Neuronal stem cell (in vitro differentiated cells): ENCODE data around the gene LCE1E.

Experiments used
- DNase-seq: peaks from one replicate; pipeline ENCODE4 v3.0.0-alpha.2; 2013; ENCODE audit warnings: low spot score
- H2AFZ ChIP-seq: one replicate; pipeline ENCODE4 v1.6.1; 2013; ENCODE audit warnings: mild to moderate bottlenecking, low read length, inconsistent platforms
- H2AK5ac ChIP-seq: 2 replicates; pipeline ENCODE4 v1.6.1; 2013; ENCODE audit warnings: low read depth, mild to moderate bottlenecking, inconsistent platforms, low read length, moderate library complexity, mixed read lengths
- H2BK120ac ChIP-seq: 2 replicates; pipeline ENCODE4 v1.6.1; 2013; ENCODE audit warnings: low read depth, mild to moderate bottlenecking, inconsistent platforms, low read length, moderate library complexity, mixed read lengths
- H2BK12ac ChIP-seq: one replicate; pipeline ENCODE4 v1.6.1; 2013; ENCODE audit warnings: low read length, inconsistent platforms
- H2BK15ac ChIP-seq: 2 replicates; pipeline ENCODE4 v1.6.1; 2013; ENCODE audit warnings: mild to moderate bottlenecking, low read length, inconsistent platforms, mixed read lengths
- H2BK5ac ChIP-seq: one replicate; pipeline ENCODE4 v1.6.1; 2013; ENCODE audit warnings: inconsistent platforms, mild to moderate bottlenecking, low read length, moderate library complexity
- H3K14ac ChIP-seq: one replicate; pipeline ENCODE4 v1.6.1; 2013; ENCODE audit warnings: low read length, inconsistent platforms
- H3K18ac ChIP-seq: 2 replicates; pipeline ENCODE4 v1.6.1; 2013; ENCODE audit warnings: low read length, inconsistent platforms
- H3K23ac ChIP-seq: 2 replicates; pipeline ENCODE4 v1.6.1; 2013; ENCODE audit warnings: low read depth, mild to moderate bottlenecking, mixed read lengths, low read length, inconsistent platforms; ENCODE audit not compliant: poor library complexity
- H3K27ac ChIP-seq: replicated peaks from 3 replicates; pipeline ENCODE4 v1.5.1; 2013; ENCODE audit warnings: low read length, inconsistent platforms
- H3K27me3 ChIP-seq, 3 experiments: 2 replicates each; pipeline ENCODE4 v1.6.1; 2013; ENCODE audit warnings: low read length in 3 of 3, mild to moderate bottlenecking in 2 of 3, inconsistent platforms in 1 of 3, low read depth in 1 of 3, mixed read lengths in 1 of 3, moderate library complexity in 1 of 3; ENCODE audit not compliant: control insufficient read depth in 3 of 3, insufficient read depth in 3 of 3
- H3K36me3 ChIP-seq, 2 donors: replicated peaks in 1 of 2; 2 replicates each; pipeline ENCODE4 v1.6.1; 2013; ENCODE audit warnings: low read length in 2 of 2; ENCODE audit not compliant: control insufficient read depth in 2 of 2, insufficient read depth in 2 of 2
- H3K4ac ChIP-seq: 2 replicates; pipeline ENCODE4 v1.6.1; 2013; ENCODE audit warnings: inconsistent platforms, mild to moderate bottlenecking, low read length, moderate library complexity
- H3K4me1 ChIP-seq, 2 donors: 1 replicate in 1 of 2; 2 replicates in 1 of 2; pipeline ENCODE4 v1.6.1; 2013; ENCODE audit warnings: low read length in 2 of 2, low read depth in 1 of 2; ENCODE audit not compliant: control insufficient read depth in 2 of 2, insufficient read depth in 1 of 2
- H3K4me2 ChIP-seq: one replicate; pipeline ENCODE4 v1.6.1; 2013; ENCODE audit warnings: mild to moderate bottlenecking, low read length, inconsistent platforms; ENCODE audit not compliant: insufficient read depth, poor library complexity, severe bottlenecking
- H3K4me3 ChIP-seq, 2 donors: 2 replicates each; pipeline ENCODE4 v1.5.1; 2013; ENCODE audit warnings: low read length in 2 of 2, mild to moderate bottlenecking in 2 of 2, inconsistent platforms in 1 of 2, moderate library complexity in 1 of 2
- H3K79me1 ChIP-seq: one replicate; pipeline ENCODE4 v1.6.1; 2013; ENCODE audit warnings: low read depth, mild to moderate bottlenecking, inconsistent platforms, low read length, moderate library complexity
- H3K9ac ChIP-seq: one replicate; pipeline ENCODE4 v1.6.1; 2013; ENCODE audit warnings: mild to moderate bottlenecking, low read depth, low read length, inconsistent platforms; ENCODE audit not compliant: poor library complexity
- H3K9me3 ChIP-seq, 2 donors: replicated peaks in 1 of 2; 2 replicates each; pipeline versions ENCODE3 to v1.6.1; 2013; ENCODE audit warnings: low read length in 2 of 2, mild to moderate bottlenecking in 2 of 2, inconsistent platforms in 1 of 2, low read depth in 1 of 2, mixed read lengths in 1 of 2, moderate library complexity in 1 of 2; ENCODE audit not compliant: control insufficient read depth in 2 of 2, insufficient read depth in 1 of 2
- H4K8ac ChIP-seq: one replicate; pipeline ENCODE4 v1.6.1; 2013; ENCODE audit warnings: low read depth, mild to moderate bottlenecking, inconsistent platforms, low read length, moderate library complexity
- H4K91ac ChIP-seq: one replicate; pipeline ENCODE4 v1.6.1; 2013; ENCODE audit warnings: low read length, low read depth, mild to moderate bottlenecking, inconsistent platforms; ENCODE audit not compliant: poor library complexity
- WGBS, 2 donors: extraction: QIAGEN DNeasy Blood & Tissue Kit; methylation state at CpG; one replicate each; pipeline ENCODE4 v1.1.7; 2013; ENCODE audit warnings: missing lambda C conversion rate in 2 of 2, mixed read lengths in 1 of 2; ENCODE audit not compliant: insufficient read length in 2 of 2, insufficient replicate concordance in 1 of 2; ENCODE audit errors: extremely low coverage in 2 of 2; 5-methylcytosine and 5-hydroxymethylcytosine counted together

Gene LCE1E

GRCh38 chr1:152752225-152752624, 33.8 kb upstream of the LCE1E start:
- Histone ChIP-seq H2BK12ac (no peak overlapping the region), H2AFZ (no peak overlapping the region), H2BK5ac (no peak overlapping the region), H3K4me3 (no peak overlapping the region), H3K79me1 (no peaks in the 10 kb centered on the region), H4K91ac (no peak overlapping the region), H3K18ac (no peak overlapping the region), H3K27me3 (no peaks in the 10 kb centered on the region), H3K27ac (no peak overlapping the region), H4K8ac (no peak overlapping the region), H3K14ac (no peak overlapping the region), H2AK5ac (no peak overlapping the region), H3K4me2 (no peak overlapping the region), H2BK15ac (no peak overlapping the region), H3K23ac (no peak overlapping the region), H3K4ac (no peak overlapping the region), H3K4me1 (no peaks in the 10 kb centered on the region), H3K9me3 (peaks cover 0 to 14% of the 10 kb centered on the region in 2 donors), H3K36me3 (no peaks in the 10 kb centered on the region), H2BK120ac (no peak overlapping the region), H3K9ac (no peak overlapping the region)
- DNase-seq, result no peak
- no CpG with 5 or more reads among the region's 1 CpG for WGBS, 2 donors

- Histone ChIP-seq H3K79me1 (no peaks in the 10 kb centered on the region), H3K27ac (no peak overlapping the region), H3K4ac (no peak overlapping the region), H3K23ac (no peak overlapping the region), H3K36me3 (no peaks in the 10 kb centered on the region), H4K8ac (no peak overlapping the region), H2AK5ac (no peak overlapping the region), H3K9ac (no peak overlapping the region), H3K18ac (no peak overlapping the region), H4K91ac (no peak overlapping the region), H3K4me3 (no peak overlapping the region), H2AFZ (no peak overlapping the region), H2BK120ac (no peak overlapping the region), H2BK5ac (no peak overlapping the region), H3K4me2 (no peak overlapping the region), H3K4me1 (no peaks in the 10 kb centered on the region), H3K9me3 (peaks cover 0 to 22% of the 10 kb centered on the region in 2 donors), H2BK12ac (no peak overlapping the region), H3K27me3 (no peaks in the 10 kb centered on the region), H2BK15ac (no peak overlapping the region), H3K14ac (no peak overlapping the region)
- DNase-seq, result no peak
- WGBS, 2 donors, result no CpG with 5 or more reads among the region's 1 CpG
These were observed 32.5 kb upstream of the LCE1E start for GRCh38 chr1:152753586-152753985.

DNA sequence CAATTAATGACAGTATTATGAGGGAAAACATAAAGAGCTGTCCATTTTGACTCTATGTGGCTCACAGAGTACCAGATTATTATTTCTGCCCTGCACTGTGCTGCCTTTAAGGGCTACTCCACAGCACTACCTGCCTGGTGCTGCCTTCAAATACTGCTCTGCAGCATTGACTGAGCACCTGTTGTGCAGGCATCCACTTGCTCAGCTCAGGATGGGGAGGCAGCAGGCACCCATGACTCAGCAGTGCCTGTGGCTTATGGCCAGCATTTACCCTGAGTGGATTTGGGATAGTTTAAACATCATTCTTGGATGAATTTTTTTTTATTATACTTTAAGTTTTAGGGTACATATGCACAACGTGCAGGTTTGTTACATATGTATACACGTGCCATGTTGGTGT, 29.2 kb upstream of the LCE1E start:
- no peak overlapping the region for H3K18ac ChIP-seq
- H3K14ac ChIP-seq, result no peak overlapping the region
- H3K23ac ChIP-seq, result no peak overlapping the region
- H3K79me1 ChIP-seq, result no peaks in the 10 kb centered on the region
- no peak overlapping the region for H3K4ac ChIP-seq
- H3K4me1 ChIP-seq, result no peaks in the 10 kb centered on the region
- peaks cover 0 to 43% of the 10 kb centered on the region in 2 donors for H3K9me3 ChIP-seq
- no peak overlapping the region for H2BK120ac ChIP-seq
- H3K4me2 ChIP-seq, result no peak overlapping the region
- H3K27ac ChIP-seq, result no peak overlapping the region
- H2AFZ ChIP-seq, result no peak overlapping the region
- no peak overlapping the region for H2AK5ac ChIP-seq
- H2BK15ac ChIP-seq, result no peak overlapping the region
- no peak overlapping the region for H4K8ac ChIP-seq
- no peak overlapping the region for H3K9ac ChIP-seq
- DNase-seq, result no peak
- H2BK12ac ChIP-seq, result no peak overlapping the region
- no peak overlapping the region for H2BK5ac ChIP-seq
- H3K4me3 ChIP-seq, result no peak overlapping the region
- WGBS, 2 donors, result no CpG with 5 or more reads among the region's 2 CpGs
- no peak overlapping the region for H4K91ac ChIP-seq
- no peaks in the 10 kb centered on the region for H3K36me3 ChIP-seq
- H3K27me3 ChIP-seq, result no peaks in the 10 kb centered on the region

GRCh38 chr1:152757747-152758146, 28.3 kb upstream of the LCE1E start, which contains the start of gene KPRP:
KPRP (plus strand) TSS chr1:152758025; CDS start chr1:152759589, 1,564 bp downstream.
- H2BK5ac ChIP-seq, result no peak within 1 kb of the TSS
- DNase-seq, result no peak
- no peak within 1 kb of the TSS for H2BK15ac ChIP-seq
- no peak within 1 kb of the TSS for H3K27ac ChIP-seq
- H3K18ac ChIP-seq, result no peak within 1 kb of the TSS
- H3K4ac ChIP-seq, result no peak within 1 kb of the TSS
- H2AFZ ChIP-seq, result no peak within 1 kb of the TSS
- H3K23ac ChIP-seq, result no peak within 1 kb of the TSS
- no peak within 1 kb of the TSS for H3K4me3 ChIP-seq
- no peak within 1 kb of the TSS for H3K14ac ChIP-seq
- H3K27me3 ChIP-seq, result no peaks in the 10 kb centered on the region
- no peaks in the 10 kb centered on the region for H3K4me1 ChIP-seq
- H3K79me1 ChIP-seq, result no peaks in the 10 kb centered on the region
- H2AK5ac ChIP-seq, result no peak within 1 kb of the TSS
- no peak within 1 kb of the TSS for H4K8ac ChIP-seq
- H2BK120ac ChIP-seq, result no peak within 1 kb of the TSS
- H2BK12ac ChIP-seq, result no peak within 1 kb of the TSS
- WGBS, 2 donors, result no CpG with 5 or more reads among the region's 6 CpGs
- H3K4me2 ChIP-seq, result no peak within 1 kb of the TSS
- H3K9ac ChIP-seq, result no peak within 1 kb of the TSS
- H4K91ac ChIP-seq, result no peak within 1 kb of the TSS
- H3K9me3 ChIP-seq, result peaks cover 0 to 43% of the 10 kb centered on the region in 2 donors
- no peaks in the 10 kb centered on the region for H3K36me3 ChIP-seq
